H1 (cell line): ENCODE measurements around the gene LSR. TPM values are rescaled to one million over a fixed set of nuclear protein-coding genes. Genes with fewer than 3 reads are reported as not detected.

Source experiments
- CHD7 ChIP-seq: fragments of 300-600 bp; sonication (generic); IDR thresholded peaks from 2 replicates; pipeline ENCODE4 v1.7.1; 2012; ENCODE audit warnings: low read length, moderate library complexity, mild to moderate bottlenecking, inconsistent platforms; ENCODE audit not compliant: insufficient replicate concordance
- CREB1 ChIP-seq: IDR thresholded peaks from 2 replicates; pipeline ENCODE4 v1.6.1; 2012; ENCODE audit warnings: inconsistent platforms
- CTBP2 ChIP-seq: IDR thresholded peaks from 2 replicates; pipeline ENCODE4 v1.7.0; 2011; ENCODE audit warnings: borderline replicate concordance, mild to moderate bottlenecking, moderate library complexity, mixed read lengths, low read length; ENCODE audit not compliant: insufficient read depth, insufficient read length
- EP300 ChIP-seq, 2 experiments: IDR thresholded peaks; 1 replicate in 1 of 2; 2 replicates in 1 of 2; pipeline ENCODE4 v1.6.1; 2011 to 2012; ENCODE audit warnings: low read depth in 2 of 2, low read length in 2 of 2, mild to moderate bottlenecking in 2 of 2, borderline replicate concordance in 1 of 2, inconsistent platforms in 1 of 2, moderate library complexity in 1 of 2
- POLR2A ChIP-seq, 2 experiments: IDR thresholded peaks; 1 replicate in 1 of 2; 2 replicates in 1 of 2; pipeline ENCODE4 v1.6.1; 2011; ENCODE audit warnings: low read depth in 2 of 2, low read length in 2 of 2, mild to moderate bottlenecking in 2 of 2; ENCODE audit errors: control extremely low read depth in 1 of 2
- POLR2AphosphoS5 ChIP-seq: IDR thresholded peaks from 2 replicates; pipeline ENCODE4 v1.6.1; 2011; ENCODE audit warnings: low read depth, low read length
- TEAD4 ChIP-seq: IDR thresholded peaks from 2 replicates; pipeline ENCODE4 v1.6.1; 2012; ENCODE audit warnings: low read depth, low read length, inconsistent platforms, mixed read lengths
- polyA plus RNA-seq, 7 experiments: library from polyadenylated mRNA; depleted of rRNA in 3 of 7; stranded (reverse) in 5 of 7; unstranded in 2 of 7; fragments of >200 nt in 5 of 7; fragments of 200-250 nt in 2 of 7; gene quantifications; 1 replicate in 5 of 7; 2 replicates in 1 of 7; 4 replicates in 1 of 7; pipeline versions ENCODE4 v1.2.1 to v1.2.3, GENCODE V29; 2011 to 2013; ENCODE audit warnings: missing spikeins in 2 of 7, mixed read lengths in 2 of 7
- total RNA-seq: library from RNA; stranded (reverse); fragmentation: NEBNext Ultra II Directional; extraction: Animal tissue kit (Norgen Biotek cat#: 25700); gene quantifications from 2 replicates; pipeline ENCODE4 v1.2.1, GENCODE V29; 2021

Gene LSR
- total and polyA plus RNA-seq, 2 of the 8 experiments (the other 6 are each of a cell fraction or from before 2014, with no cell fraction given), result 159 to 186 TPM

GRCh38 chr19:35267353-35267817 lies 18.6 kb downstream of the LSR start (continued):
- TF ChIP-seq CHD7, result no peak
- TF ChIP-seq CREB1, result no peak
- TF ChIP-seq EP300 (IDR thresholded peaks at IDR 0.05; ENCODE audit: borderline replicate concordance in 1 of 2, low read depth in 2 of 2, low read length in 2 of 2), result no peak
- TF ChIP-seq POLR2A (IDR thresholded peaks at IDR 0.05; ENCODE audit: control extremely low read depth in 1 of 2, low read depth in 2 of 2, low read length in 2 of 2), result 0 out of 3 replicates have a peak, but pooled peaks of 1 of the 2 experiments have one; percentile 19
- TF ChIP-seq POLR2AphosphoS5, result peak; percentile 47
- no peak for TF ChIP-seq TEAD4
- TF ChIP-seq CTBP2, result no peak
